ENCODE data around the gene CES3.

The CES3 gene

DNA sequence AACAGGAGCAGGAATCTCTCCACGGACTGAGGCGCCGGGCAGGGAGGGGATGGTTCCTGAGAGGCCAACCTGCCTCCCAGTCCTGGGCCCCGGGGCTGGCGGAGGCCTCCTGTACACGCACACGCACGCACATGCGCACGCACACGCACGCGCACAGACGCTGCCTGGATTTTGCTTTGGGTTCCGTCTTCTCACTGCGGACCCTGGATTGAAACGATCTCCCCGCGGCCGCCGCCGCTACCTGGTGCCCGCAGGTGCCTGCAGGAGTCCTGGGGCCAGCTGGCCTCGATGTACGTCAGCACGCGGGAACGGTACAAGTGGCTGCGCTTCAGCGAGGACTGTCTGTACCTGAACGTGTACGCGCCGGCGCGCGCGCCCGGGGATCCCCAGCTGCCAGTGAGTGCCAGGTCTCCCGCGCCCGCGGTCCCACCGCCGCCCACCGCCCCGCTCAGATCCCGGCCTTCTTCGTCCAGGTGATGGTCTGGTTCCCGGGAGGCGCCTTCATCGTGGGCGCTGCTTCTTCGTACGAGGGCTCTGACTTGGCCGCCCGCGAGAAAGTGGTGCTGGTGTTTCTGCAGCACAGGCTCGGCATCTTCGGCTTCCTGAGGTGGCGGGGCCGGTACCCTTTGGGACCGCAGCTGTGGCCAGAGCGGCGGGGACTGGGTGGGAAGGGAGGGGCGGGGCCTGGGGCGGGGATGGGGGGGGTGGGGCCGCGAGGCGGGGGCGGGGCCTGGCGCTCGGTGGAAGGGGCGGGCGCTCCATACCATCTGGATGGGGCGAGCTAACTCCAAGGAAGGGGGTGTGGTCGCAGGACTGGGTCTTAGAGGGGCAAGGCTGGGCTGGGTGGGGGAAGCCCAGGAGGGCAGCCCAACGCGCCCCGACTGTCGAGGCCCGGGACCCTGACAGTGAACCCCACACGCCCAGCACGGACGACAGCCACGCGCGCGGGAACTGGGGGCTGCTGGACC lies 39.6 kb downstream of the CES3 start:
- peak overlapping the region; percentile 48 for H3K4me3 ChIP-seq (ENCODE audit: low read depth, low read length)
- TF ChIP-seq, protein P1, sequence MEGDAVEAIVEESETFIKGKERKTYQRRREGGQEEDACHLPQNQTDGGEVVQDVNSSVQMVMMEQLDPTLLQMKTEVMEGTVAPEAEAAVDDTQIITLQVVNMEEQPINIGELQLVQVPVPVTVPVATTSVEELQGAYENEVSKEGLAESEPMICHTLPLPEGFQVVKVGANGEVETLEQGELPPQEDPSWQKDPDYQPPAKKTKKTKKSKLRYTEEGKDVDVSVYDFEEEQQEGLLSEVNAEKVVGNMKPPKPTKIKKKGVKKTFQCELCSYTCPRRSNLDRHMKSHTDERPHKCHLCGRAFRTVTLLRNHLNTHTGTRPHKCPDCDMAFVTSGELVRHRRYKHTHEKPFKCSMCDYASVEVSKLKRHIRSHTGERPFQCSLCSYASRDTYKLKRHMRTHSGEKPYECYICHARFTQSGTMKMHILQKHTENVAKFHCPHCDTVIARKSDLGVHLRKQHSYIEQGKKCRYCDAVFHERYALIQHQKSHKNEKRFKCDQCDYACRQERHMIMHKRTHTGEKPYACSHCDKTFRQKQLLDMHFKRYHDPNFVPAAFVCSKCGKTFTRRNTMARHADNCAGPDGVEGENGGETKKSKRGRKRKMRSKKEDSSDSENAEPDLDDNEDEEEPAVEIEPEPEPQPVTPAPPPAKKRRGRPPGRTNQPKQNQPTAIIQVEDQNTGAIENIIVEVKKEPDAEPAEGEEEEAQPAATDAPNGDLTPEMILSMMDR (IDR thresholded peaks at IDR 0.05; ENCODE audit: low read depth, low read length): no peak
- no peaks in the 10 kb centered on the region for H3K27me3 ChIP-seq (ENCODE audit: insufficient read depth, low read depth, severe bottlenecking)
- no peaks in the 10 kb centered on the region for H3K9me3 ChIP-seq (ENCODE audit: severe bottlenecking)
- peak; percentile 74 for DNase-seq
- H3K36me3 ChIP-seq: no peaks in the 10 kb centered on the region
- no peak overlapping the region; the same call in 1 of the 2 replicates for H3K27ac ChIP-seq

DNA sequence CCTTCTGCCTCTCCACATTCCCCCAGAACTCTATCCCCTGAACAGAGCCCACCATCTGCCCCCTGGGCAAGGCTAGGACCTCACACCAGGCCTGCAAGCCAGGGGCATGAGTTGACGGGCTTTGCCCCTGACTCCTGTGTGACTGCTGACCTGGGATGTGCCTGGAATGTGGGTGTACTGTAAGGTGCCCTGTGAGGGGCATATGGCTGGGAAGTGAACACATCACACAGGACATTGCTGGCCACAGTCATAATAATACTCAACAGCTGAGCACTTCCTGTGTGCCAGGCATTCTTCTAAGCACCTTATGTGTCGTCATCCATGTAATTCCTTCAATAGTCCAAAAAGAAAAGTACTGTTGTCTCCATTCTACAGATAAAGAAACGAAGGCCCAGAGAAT lies 40.7 kb downstream of the CES3 start:
- DNase-seq: no peak

DNA sequence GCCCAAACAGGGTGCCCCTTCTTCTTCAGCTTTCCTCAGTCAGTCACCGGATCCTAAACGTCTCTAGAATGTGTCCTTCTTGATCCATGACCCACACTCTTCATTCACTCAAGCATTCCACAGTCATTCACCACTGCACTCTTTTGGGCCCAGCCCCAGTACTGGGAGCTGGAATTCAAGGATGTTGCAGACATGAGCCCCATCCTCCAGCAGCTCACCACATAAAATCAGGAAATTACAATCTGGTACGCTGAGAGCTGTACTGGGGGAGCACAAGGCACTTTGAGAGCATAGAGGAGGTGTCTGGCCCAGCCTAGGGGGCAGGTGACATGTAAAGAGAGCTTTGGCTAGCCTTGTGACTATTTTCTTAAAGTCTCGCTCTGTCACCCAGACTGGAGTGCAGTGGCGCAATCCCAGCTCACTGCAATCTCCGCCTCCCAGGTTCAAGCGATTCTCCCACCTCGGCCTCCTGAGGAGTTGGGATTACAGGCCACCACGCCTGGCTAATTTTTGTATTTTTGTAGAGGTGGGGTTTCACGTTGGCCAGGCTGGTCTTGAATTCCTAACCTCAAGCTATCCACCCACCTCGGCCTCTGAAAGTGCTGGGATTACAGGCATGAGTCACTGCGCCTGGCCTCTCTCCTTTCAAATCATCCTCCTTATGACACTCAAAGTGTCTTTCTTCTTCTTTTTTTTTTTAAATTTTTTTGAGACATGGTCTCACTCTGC lies 46.0 kb downstream of the CES3 start:
- Histone ChIP-seq H3K36me3 (no peaks in the 10 kb centered on the region), H3K27me3 (ENCODE audit: insufficient read depth, low read depth, severe bottlenecking) (no peaks in the 10 kb centered on the region), H3K9me3 (ENCODE audit: severe bottlenecking) (no peaks in the 10 kb centered on the region), H3K4me3 (ENCODE audit: low read depth, low read length) (no peak overlapping the region), H3K27ac (no peak overlapping the region)
- no peak for DNase-seq
- TF ChIP-seq, protein P1 (IDR thresholded peaks at IDR 0.05; ENCODE audit: low read depth, low read length): no peak

More for the DNA sequence above, 40.7 kb downstream of the CES3 start:
- no peaks in the 10 kb centered on the region for H3K36me3 ChIP-seq
- H3K4me3 ChIP-seq (ENCODE audit: low read depth, low read length): no peak overlapping the region
- TF ChIP-seq, protein P1 (IDR thresholded peaks at IDR 0.05; ENCODE audit: low read depth, low read length): no peak
- H3K9me3 ChIP-seq (ENCODE audit: severe bottlenecking): no peaks in the 10 kb centered on the region
- H3K27ac ChIP-seq: no peak overlapping the region
- no peaks in the 10 kb centered on the region for H3K27me3 ChIP-seq (ENCODE audit: insufficient read depth, low read depth, severe bottlenecking)

DNA sequence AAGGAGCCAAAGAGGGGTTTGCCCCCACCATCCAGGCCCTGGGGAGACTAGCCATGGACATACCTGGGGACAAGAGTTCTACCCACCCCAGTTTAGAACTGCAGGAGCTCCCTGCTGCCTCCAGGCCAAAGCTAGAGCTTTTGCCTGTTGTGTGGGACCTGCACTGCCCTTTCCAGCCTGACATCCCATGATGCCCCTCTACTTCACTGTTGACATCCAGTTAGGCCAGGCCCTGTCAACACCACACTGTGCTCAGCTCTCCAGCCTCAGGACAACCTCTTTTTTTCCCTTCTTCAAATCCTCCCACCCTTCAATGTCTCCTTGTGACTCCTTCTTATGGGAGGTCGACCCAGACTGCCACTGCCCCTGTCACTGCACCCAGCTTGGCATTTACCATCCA lies 48.1 kb downstream of the CES3 start:
- no peaks in the 10 kb centered on the region for H3K9me3 ChIP-seq (ENCODE audit: severe bottlenecking)
- no peak for DNase-seq
- no peaks in the 10 kb centered on the region for H3K36me3 ChIP-seq
- no peak overlapping the region for H3K4me3 ChIP-seq (ENCODE audit: low read depth, low read length)
- TF ChIP-seq, protein P1 (IDR thresholded peaks at IDR 0.05; ENCODE audit: low read depth, low read length): no peak
- H3K27ac ChIP-seq: no peak overlapping the region
- H3K27me3 ChIP-seq (ENCODE audit: insufficient read depth, low read depth, severe bottlenecking): no peaks in the 10 kb centered on the region

DNA sequence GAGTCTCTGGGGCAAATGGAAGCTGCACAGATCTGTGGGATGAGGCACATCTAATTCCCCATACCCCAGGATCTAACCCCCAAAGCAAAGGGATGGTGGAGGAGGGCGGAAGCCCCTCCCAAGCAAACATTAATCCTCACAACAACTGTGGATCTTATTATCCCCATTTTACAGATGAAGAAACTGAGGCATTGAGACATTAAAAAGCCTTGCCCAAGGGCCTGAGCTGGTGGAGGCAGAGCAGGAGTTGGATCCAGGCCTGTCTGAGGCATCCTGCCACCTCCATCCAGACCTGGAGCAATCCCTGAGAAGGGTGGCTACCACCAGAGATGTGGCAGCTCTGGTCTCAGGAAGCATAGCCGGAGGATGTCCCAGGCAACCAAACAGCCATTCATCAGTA lies 50.2 kb downstream of the CES3 start:
- no peak overlapping the region for H3K27ac ChIP-seq
- TF ChIP-seq, protein P1 (IDR thresholded peaks at IDR 0.05; ENCODE audit: low read depth, low read length): no peak
- no peak for DNase-seq

More for the DNA sequence above, 50.2 kb downstream of the CES3 start:
- Histone ChIP-seq H3K9me3 (ENCODE audit: severe bottlenecking) (no peaks in the 10 kb centered on the region), H3K36me3 (no peaks in the 10 kb centered on the region), H3K27me3 (ENCODE audit: insufficient read depth, low read depth, severe bottlenecking) (no peaks in the 10 kb centered on the region), H3K4me3 (ENCODE audit: low read depth, low read length) (no peak overlapping the region)
